NCI-H1694 treated with DMSO at 0.1 percent for 48 hours (cell line): ENCODE results near the gene TCERG1L.
"Not testable (repeated sequence)": the region's sequence is repeated elsewhere in the genome, so short reads cannot be mapped to it uniquely, and the experiment has no call there.

ENCODE experiments used
- DNase-seq: peaks from one replicate; lab custom pipeline; 2025; lab: John Stamatoyannopoulos, UW

The TCERG1L gene

DNA sequence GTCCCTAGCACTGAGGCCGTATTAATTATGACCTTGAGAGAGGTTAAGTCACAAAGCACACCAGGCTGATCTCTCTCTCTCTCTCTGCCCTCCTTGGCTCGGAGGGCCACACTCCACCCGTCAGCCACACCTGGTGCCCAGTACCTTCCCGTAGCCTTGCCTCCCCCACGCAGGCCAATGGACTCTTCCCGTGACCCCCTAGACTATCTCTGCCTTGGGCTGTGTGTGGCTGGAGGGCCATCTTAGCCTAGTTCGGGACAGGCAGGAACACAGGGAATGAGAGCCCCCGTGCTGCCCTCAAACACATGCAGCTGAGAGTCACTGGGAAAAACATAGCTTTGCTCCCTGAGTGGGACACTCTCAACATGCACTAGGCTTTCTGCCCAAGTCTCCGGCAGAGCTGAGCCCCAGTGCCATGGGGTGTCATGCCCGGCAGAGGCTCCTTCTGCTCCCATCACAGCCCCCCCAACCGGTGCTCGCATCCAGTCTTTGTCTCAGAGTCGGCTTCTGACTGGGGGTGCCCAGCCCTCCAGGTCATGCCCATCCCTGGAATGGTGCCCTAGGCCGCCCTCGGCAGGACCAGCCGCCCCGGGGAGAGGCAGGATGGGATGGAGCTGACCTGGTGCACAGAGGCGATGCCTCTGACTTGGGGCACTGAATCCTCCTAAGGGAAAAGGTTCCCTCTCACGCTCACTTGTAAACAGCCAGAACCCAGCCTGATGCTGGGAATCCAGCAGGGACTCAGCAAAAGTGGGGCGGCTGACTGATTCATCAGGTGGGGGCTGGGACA, 63.0 kb downstream of the TCERG1L start:
- no peak for DNase-seq

DNA sequence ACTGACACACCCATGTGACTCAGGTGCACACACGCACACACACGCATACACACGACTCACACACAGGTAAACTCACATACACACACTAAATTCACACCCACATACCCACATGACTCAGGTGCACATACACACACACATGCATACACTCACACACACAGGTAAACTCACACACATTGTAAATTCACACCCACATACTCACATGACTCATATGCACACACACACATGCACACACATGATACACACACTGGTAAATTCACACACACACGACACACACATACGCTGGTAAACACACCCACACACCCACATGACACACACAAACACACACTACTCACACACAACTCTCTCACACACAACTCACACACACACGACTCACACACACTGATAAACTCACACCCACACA, 63.6 kb downstream of the TCERG1L start:
- no peak for DNase-seq

DNA sequence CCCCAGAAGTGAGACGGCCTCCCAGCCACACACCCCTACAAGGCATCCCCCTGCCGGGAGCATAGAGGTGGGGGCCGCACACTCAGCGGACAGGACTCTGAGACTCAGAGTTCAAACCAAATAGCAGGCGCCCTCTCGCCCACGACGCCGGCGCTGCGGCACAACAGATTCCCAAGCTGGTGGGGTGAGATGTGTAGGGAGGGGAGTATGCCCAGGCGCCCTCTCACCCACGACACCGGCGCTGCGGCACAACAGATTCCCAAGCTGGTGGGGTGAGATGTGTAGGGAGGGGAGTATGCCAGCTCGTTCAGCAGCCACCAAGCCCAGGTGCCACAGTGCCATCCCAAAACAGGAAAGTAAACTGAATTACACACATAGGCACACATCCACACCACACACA, 64.7 kb downstream of the TCERG1L start:
- no peak for DNase-seq

DNA sequence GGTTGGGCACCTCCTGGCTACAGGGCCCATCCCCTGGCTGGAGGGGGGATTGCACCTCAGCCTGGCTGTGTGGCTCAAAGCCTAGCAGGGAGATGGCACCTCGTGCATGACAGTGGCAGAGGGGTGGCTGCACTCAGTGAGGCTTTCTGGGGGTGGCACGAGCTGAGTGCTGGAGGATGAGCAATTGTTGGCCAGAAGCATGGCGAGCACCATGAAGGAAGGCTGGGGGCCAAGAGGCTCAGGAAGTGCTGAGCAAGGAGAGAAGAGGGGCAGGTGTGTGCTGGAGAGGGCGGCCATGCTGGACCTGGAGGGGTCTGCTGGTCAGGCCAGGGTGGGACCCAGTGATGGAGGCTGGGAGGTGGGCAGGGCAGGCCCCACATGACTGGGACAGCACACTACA, 65.4 kb downstream of the TCERG1L start:
- no peak for DNase-seq

DNA sequence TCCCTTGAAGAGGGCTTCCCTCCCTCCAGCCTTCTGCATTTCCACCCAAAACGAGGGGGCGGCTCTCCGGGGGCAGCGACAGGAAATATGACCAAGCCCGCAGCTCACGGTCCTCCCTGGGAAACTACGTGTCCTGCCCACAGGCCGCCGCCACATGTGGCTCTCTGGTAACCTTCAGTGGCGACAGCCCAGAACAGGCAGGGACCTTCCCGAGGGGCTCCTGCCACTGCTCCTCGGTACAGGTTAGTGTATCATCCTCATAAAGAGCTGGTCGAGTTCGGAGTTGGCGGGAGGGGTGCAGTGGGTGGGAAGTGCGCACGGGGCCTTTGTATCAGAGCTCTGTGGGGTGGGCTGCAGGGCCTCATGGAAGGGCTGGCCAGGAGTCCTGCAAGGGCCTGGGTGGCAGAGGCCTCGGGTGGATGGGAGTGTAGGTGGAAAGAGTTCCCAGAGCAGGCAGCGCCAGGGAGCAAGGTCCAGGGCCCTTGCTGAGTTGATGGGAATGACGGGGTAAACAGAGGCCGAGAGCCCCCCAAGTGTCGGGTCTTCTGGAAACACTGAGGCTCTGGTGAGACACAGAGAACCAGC, 66.0 kb downstream of the TCERG1L start:
- no peak for DNase-seq

DNA sequence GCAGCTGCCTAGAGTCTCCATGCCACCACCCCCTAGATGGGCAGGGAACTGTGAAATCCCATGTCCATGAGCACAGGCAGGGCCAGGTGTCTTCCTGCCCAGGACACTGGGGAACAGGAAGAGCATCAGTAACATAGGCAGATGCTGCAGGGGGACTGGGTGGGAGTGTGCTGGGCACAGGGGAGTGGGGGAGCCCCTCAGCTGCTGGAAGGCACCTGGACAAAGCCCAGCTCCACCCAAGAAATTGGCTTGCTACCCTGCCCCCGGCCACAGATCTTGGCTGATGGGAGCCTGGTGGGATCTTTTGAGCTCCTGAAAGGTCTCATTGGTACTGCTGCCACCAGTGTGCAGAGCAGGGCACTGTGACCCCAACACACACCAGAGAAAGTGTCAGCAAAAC, 66.7 kb downstream of the TCERG1L start:
- no peak for DNase-seq

DNA sequence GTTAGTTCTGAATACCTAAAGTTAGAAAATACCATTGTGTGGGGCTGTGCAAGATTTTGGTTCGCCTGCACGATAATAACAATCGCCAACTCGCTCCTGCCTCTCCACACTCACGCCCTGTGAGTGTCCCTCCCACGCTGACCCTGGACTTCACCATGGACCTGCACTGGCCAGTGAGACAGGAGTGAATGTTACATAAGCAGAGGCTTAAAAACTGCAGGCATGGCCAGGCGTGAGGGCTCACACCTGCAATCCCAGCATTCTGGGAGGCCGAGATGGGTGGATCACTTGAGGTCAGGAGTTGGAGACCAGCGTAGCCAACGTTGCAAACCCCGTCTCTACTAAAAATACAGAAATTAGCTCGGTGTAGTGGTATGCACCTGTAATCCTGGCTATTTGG, 68.4 kb downstream of the TCERG1L start:
- DNase-seq = no peak

DNA sequence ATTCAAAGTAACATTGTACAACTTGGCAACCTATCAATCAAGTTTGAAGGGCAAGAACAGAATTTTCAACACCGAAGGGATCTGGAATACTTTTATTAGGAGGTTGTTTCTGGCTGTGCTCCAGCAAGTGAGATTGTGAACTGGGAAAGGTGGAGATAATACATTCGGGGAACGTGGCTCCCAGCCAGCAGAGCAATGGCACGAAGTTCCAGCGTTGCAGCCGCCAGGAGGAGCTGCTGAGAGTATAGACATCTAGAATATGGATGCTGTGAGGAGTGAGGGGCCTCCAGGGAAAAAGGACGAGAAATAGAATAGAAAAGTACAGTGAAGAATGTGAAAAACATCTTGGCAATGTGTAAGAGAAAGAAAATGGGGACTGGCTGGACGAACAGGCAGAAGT, 69.5 kb downstream of the TCERG1L start:
- no peak for DNase-seq

DNA sequence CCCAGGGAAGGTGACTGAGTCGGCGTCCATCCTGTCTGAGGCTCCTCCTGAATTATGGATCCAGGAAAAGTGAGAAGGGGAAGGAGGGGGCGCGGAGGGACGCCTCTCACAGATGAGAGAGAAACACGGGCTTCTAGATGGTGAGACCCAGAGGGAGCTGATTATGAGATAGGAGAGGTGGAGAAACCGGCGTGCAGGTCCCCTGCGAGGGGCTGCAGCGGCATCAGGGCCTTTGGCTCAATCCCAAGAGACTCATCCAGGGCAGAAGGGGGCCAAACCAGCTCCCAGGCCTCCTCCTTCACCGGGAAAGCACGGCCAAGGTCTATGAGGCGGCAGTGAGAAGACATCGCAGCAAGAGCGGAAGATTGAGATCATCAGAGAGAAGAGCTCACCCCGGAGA, 70.8 kb downstream of the TCERG1L start:
- no peak for DNase-seq

DNA sequence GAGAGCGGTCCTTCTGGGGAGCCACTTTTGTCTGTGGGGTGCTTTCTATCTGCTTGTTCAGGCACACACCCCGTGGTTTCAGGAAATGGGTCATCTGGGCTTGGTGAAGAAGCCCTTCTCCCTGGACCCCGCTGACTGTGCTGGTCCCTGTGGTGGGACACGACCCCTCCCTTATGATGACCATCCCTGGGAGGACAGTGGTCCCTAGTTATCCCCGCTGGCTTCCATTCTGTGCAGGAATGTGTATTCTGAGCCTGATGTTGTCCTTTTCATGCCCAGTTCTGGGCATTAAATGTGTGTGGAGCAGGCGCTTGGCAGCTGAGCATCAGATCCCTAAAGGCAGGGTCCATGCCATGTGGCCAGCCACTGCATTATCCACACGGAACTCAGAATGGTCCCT, 71.6 kb downstream of the TCERG1L start:
- no peak for DNase-seq

DNA sequence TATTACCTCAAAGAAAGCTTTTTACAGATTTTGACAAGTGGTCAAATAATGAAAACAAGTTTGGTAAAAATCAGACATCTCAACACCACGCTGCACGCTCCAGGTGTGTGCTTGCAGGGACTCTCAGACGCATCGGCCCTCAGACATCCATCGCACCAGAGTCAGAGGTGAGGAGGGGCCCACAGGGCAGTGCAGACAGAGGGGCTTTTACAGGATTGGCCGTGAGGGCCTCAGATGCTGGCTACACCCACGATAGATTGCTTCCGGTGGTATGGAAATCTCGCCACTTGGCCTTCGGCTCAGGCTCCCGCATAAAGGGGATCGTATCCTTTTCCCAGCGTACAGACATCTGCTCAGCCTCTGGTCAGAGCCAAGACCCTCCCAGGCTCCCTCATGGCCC, 72.1 kb downstream of the TCERG1L start:
- no peak for DNase-seq

DNA sequence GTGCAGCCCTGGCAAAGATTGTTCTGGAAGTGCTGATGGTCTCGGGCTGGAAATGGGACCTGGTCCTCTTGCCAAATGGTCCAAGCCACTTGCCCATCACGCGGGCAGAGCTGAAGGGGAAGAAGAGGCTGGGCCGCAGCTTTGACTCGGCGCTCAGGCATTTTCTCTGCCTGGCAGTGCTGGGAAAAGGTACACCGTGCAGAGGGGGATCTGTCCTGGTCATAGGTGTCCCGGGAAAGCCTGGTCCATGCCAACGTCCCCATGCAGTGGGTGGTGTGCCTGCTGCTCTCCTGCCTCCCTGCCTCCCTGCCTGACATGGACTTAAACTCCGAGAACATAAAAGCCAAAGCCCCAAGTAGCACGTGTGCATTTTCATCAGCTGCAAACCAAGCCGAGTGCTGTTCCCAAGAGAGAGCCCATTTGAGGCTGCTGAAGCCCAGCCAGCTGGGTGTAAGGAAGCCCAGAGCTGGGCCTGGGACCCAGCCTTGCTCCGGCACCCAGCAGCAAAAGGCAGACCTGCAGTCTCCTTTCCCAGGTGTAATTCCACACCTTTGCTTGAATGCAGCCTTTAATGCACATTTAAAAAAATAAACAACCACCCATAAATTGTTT, 72.7 kb downstream of the TCERG1L start:
- DNase-seq = no peak

DNA sequence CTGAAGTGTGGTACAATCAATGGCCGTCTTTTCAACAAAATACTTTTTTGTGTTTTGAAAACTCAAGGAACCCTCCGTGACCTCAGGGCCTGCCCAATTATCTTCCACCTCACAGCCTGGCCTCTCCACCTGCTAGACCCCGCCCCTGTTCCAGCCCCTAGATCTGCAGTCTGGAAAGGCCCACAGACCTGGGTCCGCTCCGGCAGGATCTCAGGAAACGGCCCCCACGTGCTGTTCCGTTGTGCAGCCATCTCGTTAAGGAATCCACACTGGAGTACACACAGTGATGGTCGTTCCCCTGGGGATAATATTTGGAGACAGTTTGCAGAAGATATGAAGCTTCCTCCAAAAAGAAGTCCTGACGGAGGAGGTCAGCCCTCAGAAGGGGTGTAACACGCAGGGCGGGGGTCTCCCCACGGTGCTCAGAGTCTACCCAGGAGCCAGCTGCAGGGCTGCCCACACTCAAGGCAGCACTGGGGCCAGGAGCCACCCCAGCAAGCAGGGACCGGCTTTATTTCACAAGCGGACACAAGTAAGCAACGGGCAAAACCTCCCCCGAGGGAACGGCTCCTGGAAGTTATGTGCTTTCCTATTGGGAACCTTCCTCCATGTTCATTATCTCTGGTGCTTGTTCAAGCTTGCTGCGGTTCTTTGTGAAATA, 73.4 kb downstream of the TCERG1L start:
- DNase-seq = no peak

DNA sequence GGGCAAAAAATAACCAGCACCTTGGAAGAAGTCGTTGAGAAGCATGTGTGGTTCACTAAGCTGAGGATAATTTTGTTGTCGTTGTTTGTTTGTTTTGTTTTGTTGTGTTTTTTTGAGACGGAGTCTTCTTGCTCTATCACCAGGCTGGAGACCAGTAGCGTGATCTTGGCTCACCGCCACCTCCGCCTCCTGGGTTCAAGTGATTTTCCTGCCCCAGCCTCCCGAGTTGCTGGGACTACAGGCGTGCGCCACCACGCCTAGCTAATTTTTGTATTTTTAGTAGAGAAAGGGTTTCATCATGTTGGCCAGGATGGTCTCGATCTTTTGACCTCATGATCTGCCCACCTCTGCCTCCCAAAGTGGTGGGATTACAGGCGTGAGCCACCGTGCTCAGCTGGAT, 76.9 kb downstream of the TCERG1L start:
- not testable (repeated sequence) for DNase-seq

DNA sequence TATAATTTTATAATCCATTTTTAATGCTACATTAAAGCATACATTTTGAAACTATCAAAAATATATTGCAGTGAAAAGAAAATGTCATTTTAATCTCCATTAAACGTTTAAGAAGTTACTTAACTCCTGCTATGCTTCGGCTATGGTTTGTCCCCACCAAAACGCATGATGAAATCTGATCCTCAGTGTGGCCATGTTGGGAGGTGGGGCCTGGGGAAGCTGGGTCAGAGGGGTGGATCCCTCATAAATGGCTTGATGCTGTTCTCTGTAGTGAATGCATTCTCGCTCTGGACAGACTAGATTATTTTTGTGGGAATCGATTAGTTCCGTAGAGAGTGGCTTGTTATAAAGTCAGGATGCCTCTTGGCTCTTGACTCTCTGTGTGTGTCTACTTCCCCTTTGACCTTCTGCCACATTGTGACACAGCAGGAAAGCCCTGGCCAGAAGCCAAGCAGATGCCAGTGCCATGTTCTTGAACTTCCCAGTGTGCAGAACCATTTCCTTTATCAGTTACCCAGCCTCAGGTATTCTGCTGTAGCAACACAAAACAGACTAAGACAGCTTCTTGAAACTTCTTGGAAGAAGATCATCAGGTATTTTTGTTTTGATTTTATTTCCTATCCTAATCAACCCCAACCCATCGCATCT, 77.8 kb downstream of the TCERG1L start:
- no peak for DNase-seq

DNA sequence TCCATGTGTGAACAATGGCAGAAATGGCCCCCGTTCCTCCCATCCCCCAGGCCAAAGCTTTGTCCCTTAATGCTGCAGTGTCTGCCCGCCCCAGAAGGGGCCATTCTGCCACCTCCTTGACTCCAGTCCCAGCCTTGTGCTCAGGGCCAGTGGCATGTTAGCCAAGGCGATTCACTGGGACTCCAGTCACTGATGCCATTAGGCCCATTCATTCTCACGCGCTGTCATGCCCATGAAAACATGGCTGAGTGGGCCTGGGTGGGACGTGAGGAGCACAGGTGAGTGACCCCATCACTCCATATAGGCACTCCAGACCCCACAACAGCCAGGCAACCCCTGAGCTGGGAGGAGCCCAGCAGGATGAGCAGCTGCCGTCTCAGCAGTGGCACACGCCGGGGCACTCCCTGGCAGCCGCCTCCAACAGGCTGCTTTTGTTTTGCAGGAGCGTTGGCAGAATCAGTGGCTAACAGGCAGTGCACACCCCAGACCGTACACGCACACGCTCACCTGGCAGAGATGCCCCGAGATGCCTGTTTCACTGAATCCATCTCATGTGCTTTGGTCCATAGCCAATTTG, 79.5 kb downstream of the TCERG1L start:
- no peak for DNase-seq

DNA sequence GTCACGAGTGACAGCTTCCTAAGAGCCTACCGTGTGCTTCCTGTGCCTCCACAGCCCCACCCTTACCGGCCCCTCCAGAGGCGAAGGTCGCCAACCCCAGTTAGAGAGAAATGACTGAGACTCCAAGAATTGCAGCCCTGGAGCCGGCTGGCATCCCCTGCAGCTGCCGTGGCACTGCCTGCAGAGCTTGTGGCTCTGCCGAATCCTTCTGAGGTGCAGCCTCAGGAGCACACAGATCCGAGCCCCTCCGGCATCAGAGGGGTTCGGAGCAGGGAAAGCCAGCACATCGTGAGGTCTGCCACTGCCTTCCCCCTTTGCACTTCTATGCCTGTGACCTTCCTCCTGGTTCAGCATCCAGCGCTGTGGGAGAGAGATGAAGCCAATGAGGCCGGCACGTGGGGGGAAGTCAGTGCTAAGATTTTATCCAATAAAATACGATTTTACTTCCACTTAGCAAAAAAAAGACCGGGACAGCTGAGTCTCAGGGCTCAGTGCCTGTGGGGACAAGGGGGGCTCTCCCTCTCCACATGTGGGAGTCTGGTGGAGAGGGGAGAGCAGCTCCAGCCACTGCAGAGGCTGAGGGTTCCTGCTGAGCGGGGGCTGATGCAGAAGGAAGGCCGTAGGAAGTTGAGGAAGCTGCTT, 80.1 kb downstream of the TCERG1L start:
- DNase-seq = no peak

DNA sequence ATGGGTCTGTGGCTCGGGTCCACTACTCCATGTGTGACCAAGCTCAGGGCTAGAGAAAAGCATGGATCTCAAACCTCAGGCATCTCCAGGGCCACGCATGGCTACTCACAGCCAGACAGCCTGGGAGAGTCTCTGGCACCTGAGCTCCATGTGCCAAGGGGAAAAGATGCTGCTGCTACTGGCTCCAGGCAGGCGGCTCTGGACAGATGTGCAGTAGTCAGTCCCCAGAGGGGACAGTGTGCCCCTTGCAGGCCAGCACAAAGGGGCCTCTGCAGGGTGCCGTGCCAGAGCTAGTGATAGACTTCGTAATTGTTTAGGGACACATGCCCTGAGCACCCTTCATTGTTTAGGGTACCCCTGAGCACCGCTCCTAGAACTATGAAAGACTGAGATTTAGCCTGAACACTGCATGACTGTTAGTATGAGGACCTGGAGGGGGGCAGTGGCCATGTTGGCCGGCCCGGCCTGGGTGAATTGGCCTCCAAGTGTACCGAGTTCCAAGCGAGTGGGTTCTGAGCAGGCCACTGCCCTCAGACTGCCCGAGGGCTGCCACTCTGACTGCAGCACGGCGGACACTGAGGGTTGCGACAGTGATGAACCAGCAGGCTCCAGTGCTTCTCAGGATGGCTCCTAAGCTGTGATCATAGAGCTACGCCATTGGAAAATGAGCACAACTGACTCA, 80.7 kb downstream of the TCERG1L start:
- DNase-seq = no peak

DNA sequence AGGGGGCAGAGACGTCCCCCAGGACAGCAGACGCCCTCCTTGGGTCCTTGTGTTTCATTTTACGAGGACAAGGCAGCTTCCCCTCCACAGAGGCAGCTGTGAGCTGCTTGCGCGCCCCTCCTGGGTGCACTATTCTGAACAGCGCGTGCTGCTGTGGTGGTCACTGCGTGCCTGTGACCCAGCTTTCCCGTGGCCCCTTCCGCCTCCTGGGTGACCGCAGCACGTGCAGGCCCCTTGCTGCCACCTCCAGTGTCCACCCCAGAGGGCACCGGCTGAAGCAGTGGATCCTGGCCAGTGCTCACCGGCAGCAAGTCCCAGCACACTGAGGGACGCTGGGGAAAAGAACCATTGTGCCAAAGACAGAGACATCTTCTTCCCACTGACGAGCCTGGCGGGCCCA, 81.4 kb downstream of the TCERG1L start:
- DNase-seq = no peak

DNA sequence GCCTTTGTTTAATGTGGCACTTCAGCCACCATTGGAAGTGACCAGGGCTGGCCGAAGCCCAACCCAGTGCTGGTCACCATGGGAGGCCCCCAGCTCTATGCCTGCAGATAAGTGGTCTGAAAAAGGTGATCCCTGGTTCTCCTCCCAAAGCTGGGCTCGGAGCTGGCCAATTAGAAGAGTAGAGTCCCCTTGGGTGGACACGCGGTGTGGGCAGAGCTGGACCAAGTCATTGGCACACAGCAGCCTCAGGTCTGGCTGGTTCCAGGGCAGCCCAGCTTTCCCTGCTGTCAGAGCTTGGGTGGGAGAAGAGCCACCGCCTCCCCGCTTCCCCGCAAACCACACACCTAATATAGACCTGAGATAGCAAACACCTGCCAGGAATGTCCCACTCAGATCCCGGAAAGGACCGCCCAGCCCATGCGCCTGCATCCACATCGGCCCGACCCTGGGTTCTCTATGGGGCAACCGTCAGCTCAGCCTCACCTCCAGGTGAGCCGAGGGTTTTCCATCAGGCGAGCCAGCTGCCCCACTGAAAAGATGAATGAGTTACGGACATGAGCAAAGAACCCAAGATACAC, 84.3 kb downstream of the TCERG1L start:
- DNase-seq = no peak
